ENCODE data around the gene CHD5. TPM values are rescaled to one million over a fixed set of nuclear protein-coding genes. Genes with fewer than 3 reads are reported as not detected.

Gene CHD5
- polyA plus RNA-seq, 1 experiment: 0.04 TPM

- DNase-seq (ENCODE audit: low read depth): no peak
- ChIA-PET POLR2A (no interaction called here), CTCF (interaction anchor here (0.6 kb wide), 2 partner anchors 76 to 108 kb away, joined by 3 read pairs; no protein-coding TSS in a partner anchor)
- H3K36me3 ChIP-seq (ENCODE audit: control insufficient read depth, insufficient read depth, low read length): peaks cover 21% of the 10 kb centered on the region
- TF ChIP-seq CTCF (IDR thresholded peaks at IDR 0.05; ENCODE audit: insufficient read depth, low read depth, low read length): no peak
- no peaks in the 10 kb centered on the region for H3K27me3 ChIP-seq (ENCODE audit: control insufficient read depth, insufficient read depth, low read length)
- H3K4me3 ChIP-seq (ENCODE audit: low read depth, low read length): no peak overlapping the region
Observed at GRCh38 chr1:6191968-6192367, 11.8 kb upstream of the CHD5 start.

GRCh38 chr1:6188466-6188865, 8.3 kb upstream of the CHD5 start:
- no peak for TF ChIP-seq CTCF (IDR thresholded peaks at IDR 0.05; ENCODE audit: insufficient read depth, low read depth, low read length)
- ChIA-PET CTCF (interaction anchor here (1.3 to 3.4 kb wide), 4 partner anchors 10 to 136 kb away, joined by 3 to 10 read pairs (median 6); no protein-coding TSS in a partner anchor), POLR2A (no interaction called here)
- Histone ChIP-seq H3K4me3 (ENCODE audit: low read depth, low read length) (no peak overlapping the region), H3K27me3 (ENCODE audit: control insufficient read depth, insufficient read depth, low read length) (no peaks in the 10 kb centered on the region), H3K36me3 (ENCODE audit: control insufficient read depth, insufficient read depth, low read length) (peaks cover 12% of the 10 kb centered on the region)
- DNase-seq (ENCODE audit: low read depth): no peak

- TF ChIP-seq CTCF (IDR thresholded peaks at IDR 0.05; ENCODE audit: insufficient read depth, low read depth, low read length): peak; percentile 62
- Histone ChIP-seq H3K4me3 (ENCODE audit: low read depth, low read length) (no peak overlapping the region), H3K27me3 (ENCODE audit: control insufficient read depth, insufficient read depth, low read length) (peaks cover under 1% of the 10 kb centered on the region; the same call in 1 of the 2 replicates), H3K36me3 (ENCODE audit: control insufficient read depth, insufficient read depth, low read length) (peaks cover 1% of the 10 kb centered on the region; the same call in 1 of the 2 replicates)
- DNase-seq (ENCODE audit: low read depth): no peak
- ChIA-PET CTCF (interaction anchor here (0.8 to 1.4 kb wide), 13 partner anchors 9 to 161 kb away, joined by 3 to 17 read pairs (median 4); partner anchors contain the start of gene RNF207), POLR2A (no interaction called here)
Observed at GRCh38 chr1:6185635-6186382, 5.7 kb upstream of the CHD5 start.

- Histone ChIP-seq H3K27me3 (ENCODE audit: control insufficient read depth, insufficient read depth, low read length) (peaks cover 3% of the 10 kb centered on the region; the same call in 1 of the 2 replicates), H3K4me3 (ENCODE audit: low read depth, low read length) (no peak overlapping the region), H3K36me3 (ENCODE audit: control insufficient read depth, insufficient read depth, low read length) (peaks cover 1% of the 10 kb centered on the region; the same call in 1 of the 2 replicates)
- ChIA-PET POLR2A (no interaction called here), CTCF (interaction anchor here (0.8 to 1.4 kb wide), 12 partner anchors 8 to 161 kb away, joined by 3 to 17 read pairs (median 4); partner anchors contain the start of gene RNF207)
- no peak for TF ChIP-seq CTCF (IDR thresholded peaks at IDR 0.05; ENCODE audit: insufficient read depth, low read depth, low read length)
- peak; percentile 63 for DNase-seq (ENCODE audit: low read depth)
Observed at GRCh38 chr1:6185151-6185550, 5.0 kb upstream of the CHD5 start.

- TF ChIP-seq CTCF (IDR thresholded peaks at IDR 0.05; ENCODE audit: insufficient read depth, low read depth, low read length): no peak
- Histone ChIP-seq H3K36me3 (ENCODE audit: control insufficient read depth, insufficient read depth, low read length) (no peaks in the 10 kb centered on the region; the same call in 1 of the 2 replicates), H3K4me3 (ENCODE audit: low read depth, low read length) (no peak overlapping the region), H3K27me3 (ENCODE audit: control insufficient read depth, insufficient read depth, low read length) (peaks cover 3% of the 10 kb centered on the region; the same call in 1 of the 2 replicates)
- ChIA-PET POLR2A (no interaction called here), CTCF (interaction anchor here (0.9 kb wide), 1 partner anchor 16 kb away, joined by 3 read pairs; no protein-coding TSS in a partner anchor)
- DNase-seq (ENCODE audit: low read depth): no peak
Observed at GRCh38 chr1:6184083-6184783, 4.1 kb upstream of the CHD5 start.
